Memory B cell (primary cell): Measurements from ENCODE around the gene FBXW11.
A peak's percentile ranks its signal among the peaks of the same experiment; 100 is the strongest.
"Not testable (repeated sequence)": the region's sequence is repeated elsewhere in the genome, so short reads cannot be mapped to it uniquely, and the experiment has no call there.

Experiments
- ATAC-seq: fragments of 150-1000 bp; cut with Tn5 transposase; 2 replicates; pipeline ENCODE4 v1.10.0; 2021; ENCODE audit warnings: low read depth, mild to moderate bottlenecking, moderate library complexity
- DNase-seq, 2 donors: peaks; one replicate each; pipeline ENCODE4 v3.0.0; 2022; ENCODE audit warnings: low spot score in 2 of 2
- H3K27ac Mint-ChIP-seq: one replicate; pipeline ENCODE4 v1.8.0; 2022; ENCODE audit warnings: mild to moderate bottlenecking, moderate library complexity, mixed read lengths
- H3K27me3 Mint-ChIP-seq: one replicate; pipeline ENCODE4 v1.8.0; 2022; ENCODE audit warnings: mixed read lengths
- H3K36me3 Mint-ChIP-seq: one replicate; pipeline ENCODE4 v1.8.0; 2022; ENCODE audit warnings: mild to moderate bottlenecking, mixed read lengths
- H3K4me1 Mint-ChIP-seq: one replicate; pipeline ENCODE4 v1.8.0; 2022; ENCODE audit warnings: mixed read lengths
- H3K4me3 Mint-ChIP-seq: one replicate; pipeline ENCODE4 v1.8.0; 2022; ENCODE audit warnings: mild to moderate bottlenecking, moderate library complexity, mixed read lengths
- H3K9me3 Mint-ChIP-seq: one replicate; pipeline ENCODE4 v1.8.0; 2022; ENCODE audit warnings: mixed read lengths

Gene FBXW11

GRCh38 chr5:171945476-171945875, 61.0 kb downstream of the FBXW11 start:
- peak overlapping the region; percentile 56 for H3K27ac Mint-ChIP-seq
- H3K4me1 Mint-ChIP-seq, result peaks cover 45% of the 10 kb centered on the region
- H3K36me3 Mint-ChIP-seq, result peaks cover 1% of the 10 kb centered on the region
- ATAC-seq (no peak), DNase-seq (no peak)
- H3K4me3 Mint-ChIP-seq, result no peak overlapping the region
- no peaks in the 10 kb centered on the region for H3K27me3 Mint-ChIP-seq
- no peaks in the 10 kb centered on the region for H3K9me3 Mint-ChIP-seq

GRCh38 chr5:171945066-171945465, 61.4 kb downstream of the FBXW11 start:
- no peaks in the 10 kb centered on the region for H3K9me3 Mint-ChIP-seq
- no peak for ATAC-seq
- DNase-seq, result no peak
- H3K27ac Mint-ChIP-seq, result peak overlapping the region; percentile 56
- H3K4me1 Mint-ChIP-seq, result peaks cover 48% of the 10 kb centered on the region
- peaks cover 1% of the 10 kb centered on the region for H3K36me3 Mint-ChIP-seq
- no peaks in the 10 kb centered on the region for H3K27me3 Mint-ChIP-seq
- no peak overlapping the region for H3K4me3 Mint-ChIP-seq

- peak overlapping the region; percentile 85 for H3K27ac Mint-ChIP-seq
Measured at GRCh38 chr5:171942112-171942516, 64.3 kb downstream of the FBXW11 start.

DNA sequence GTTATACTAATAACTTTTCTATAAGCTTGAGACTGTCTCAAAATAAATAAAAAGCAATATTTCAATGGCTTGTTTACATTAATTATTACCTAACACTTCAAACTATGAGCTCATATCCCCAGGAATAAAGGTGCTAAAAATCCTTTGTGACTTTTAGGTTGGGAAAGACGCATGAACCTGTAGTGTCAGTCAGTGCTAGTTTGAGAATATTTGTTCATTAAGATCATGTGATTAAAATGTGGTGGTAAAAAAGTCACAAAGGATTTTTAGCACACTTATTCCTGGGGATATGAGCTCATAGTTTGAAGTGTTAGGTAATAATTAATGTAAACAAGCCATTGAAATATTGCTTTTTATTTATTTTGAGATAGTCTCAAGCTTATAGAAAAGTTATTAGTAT, 64.8 kb downstream of the FBXW11 start:
- not testable (repeated sequence) for DNase-seq, ATAC-seq, H3K36me3 Mint-ChIP-seq, H3K27me3 Mint-ChIP-seq, H3K9me3 Mint-ChIP-seq, H3K4me3 Mint-ChIP-seq
- Mint-ChIP-seq H3K4me1 (peaks cover 44% of the 10 kb centered on the region), H3K27ac (peak overlapping the region; percentile 76)

More at GRCh38 chr5:171942112-171942516, 64.3 kb downstream of the FBXW11 start:
- H3K36me3 Mint-ChIP-seq, H3K27me3 Mint-ChIP-seq, H3K4me3 Mint-ChIP-seq, DNase-seq, H3K9me3 Mint-ChIP-seq: not testable (repeated sequence)
- ATAC-seq, result peak; percentile 22
- H3K4me1 Mint-ChIP-seq, result peaks cover 44% of the 10 kb centered on the region

DNA sequence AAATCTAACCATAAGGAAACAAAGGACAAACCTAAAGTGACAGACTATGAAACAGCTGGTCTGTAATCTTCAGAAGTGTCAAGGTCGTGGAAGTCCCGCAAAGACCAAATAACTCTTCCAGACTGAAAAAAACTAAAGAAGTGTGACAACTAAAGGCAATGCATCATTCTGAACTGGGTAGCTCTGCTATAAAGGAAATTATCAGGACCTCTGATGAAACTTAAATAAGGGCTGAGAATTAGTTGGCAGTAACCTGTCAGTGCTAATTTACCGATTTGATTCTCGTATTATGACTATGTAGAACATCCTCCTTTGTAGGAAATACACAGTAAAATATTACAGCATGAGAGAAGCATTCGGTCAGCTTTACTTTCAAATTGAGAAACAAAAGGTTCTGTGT, 65.2 kb downstream of the FBXW11 start:
- Mint-ChIP-seq H3K27ac (peak overlapping the region; percentile 76), H3K4me1 (peaks cover 41% of the 10 kb centered on the region)
- DNase-seq, H3K9me3 Mint-ChIP-seq, H3K4me3 Mint-ChIP-seq, H3K27me3 Mint-ChIP-seq, H3K36me3 Mint-ChIP-seq, ATAC-seq: not testable (repeated sequence)

- Mint-ChIP-seq H3K4me3 (no peak overlapping the region), H3K4me1 (peaks cover 32% of the 10 kb centered on the region), H3K27me3 (no peaks in the 10 kb centered on the region), H3K36me3 (peaks cover 5% of the 10 kb centered on the region), H3K27ac (peak overlapping the region; percentile 36), H3K9me3 (no peaks in the 10 kb centered on the region)
- DNase-seq (no peak), ATAC-seq (no peak)
Measured at GRCh38 chr5:171939951-171940350, 66.5 kb downstream of the FBXW11 start.

DNA sequence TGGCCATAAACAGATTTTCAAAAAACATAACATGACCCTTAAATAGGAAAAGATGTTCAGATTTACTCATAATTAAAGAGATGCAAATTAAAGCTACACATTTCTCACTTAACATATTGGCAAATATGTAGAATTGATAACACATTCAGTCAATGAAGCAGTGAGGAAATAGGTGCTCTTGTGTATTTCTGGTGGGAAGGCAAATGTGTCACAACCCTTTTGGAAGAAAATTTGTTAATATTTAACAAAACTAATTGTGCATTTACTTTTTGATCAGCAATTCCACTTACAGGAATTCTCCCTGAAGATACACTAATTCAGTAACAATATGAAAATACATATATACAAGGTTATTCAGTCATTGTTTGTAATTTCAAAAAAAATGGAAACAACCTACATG, 68.1 kb downstream of the FBXW11 start:
- no peak overlapping the region for H3K4me3 Mint-ChIP-seq
- no peak for ATAC-seq
- peaks cover 3% of the 10 kb centered on the region for H3K9me3 Mint-ChIP-seq
- peaks cover 11% of the 10 kb centered on the region for H3K36me3 Mint-ChIP-seq
- no peak for DNase-seq
- H3K4me1 Mint-ChIP-seq, result peaks cover 26% of the 10 kb centered on the region
- peak overlapping the region; percentile 91 for H3K27ac Mint-ChIP-seq
- no peaks in the 10 kb centered on the region for H3K27me3 Mint-ChIP-seq

DNA sequence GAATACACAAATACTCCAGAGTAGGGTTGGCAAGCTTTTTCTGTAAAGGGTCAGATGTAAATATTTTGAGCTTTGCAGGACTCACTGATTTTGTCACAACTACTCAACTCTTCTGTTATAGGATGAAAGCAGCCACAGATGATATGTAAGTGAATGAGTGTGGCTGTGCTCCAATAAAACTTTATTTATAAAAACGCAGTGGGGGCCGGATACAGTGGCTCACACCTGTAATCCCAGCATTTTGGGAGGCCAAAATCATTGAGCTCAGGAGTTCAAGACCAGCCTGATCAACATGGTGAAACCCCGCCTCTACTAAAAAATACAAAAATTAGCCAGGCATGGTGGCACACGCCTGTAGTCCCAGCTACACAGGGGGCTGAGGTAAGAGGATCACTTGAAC, 69.1 kb downstream of the FBXW11 start:
- H3K4me1 Mint-ChIP-seq, result peaks cover 22% of the 10 kb centered on the region
- no peak overlapping the region for H3K4me3 Mint-ChIP-seq
- DNase-seq (no peak), ATAC-seq (no peak)
- peak overlapping the region; percentile 55 for H3K27ac Mint-ChIP-seq
- H3K9me3 Mint-ChIP-seq, result peaks cover 3% of the 10 kb centered on the region
- no peaks in the 10 kb centered on the region for H3K27me3 Mint-ChIP-seq
- H3K36me3 Mint-ChIP-seq, result peaks cover 16% of the 10 kb centered on the region

DNA sequence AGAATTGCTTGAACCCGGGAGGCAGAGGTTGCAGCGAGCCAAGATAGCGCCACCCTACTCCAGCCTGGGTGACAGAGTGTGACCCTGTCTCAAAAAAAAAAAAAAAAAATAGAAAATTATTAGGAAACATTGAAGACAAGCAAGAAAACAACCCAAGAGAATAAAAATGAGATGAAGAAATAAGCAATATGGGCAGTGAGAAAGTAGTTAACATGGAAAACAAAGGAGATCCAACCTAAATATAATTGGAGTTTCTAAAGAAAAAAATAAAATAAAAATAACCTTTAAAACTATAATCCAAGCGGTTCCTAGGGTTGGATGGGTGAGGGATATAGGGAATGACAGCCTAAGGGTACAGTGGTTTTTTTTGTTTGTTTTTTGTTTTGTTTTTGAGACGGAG, 71.9 kb downstream of the FBXW11 start:
- Mint-ChIP-seq H3K27me3 (no peaks in the 10 kb centered on the region), H3K9me3 (peaks cover 3% of the 10 kb centered on the region), H3K4me3 (no peak overlapping the region), H3K36me3 (peaks cover 20% of the 10 kb centered on the region), H3K27ac (no peak overlapping the region), H3K4me1 (peaks cover 27% of the 10 kb centered on the region)
- DNase-seq, result no peak
- no peak for ATAC-seq

DNA sequence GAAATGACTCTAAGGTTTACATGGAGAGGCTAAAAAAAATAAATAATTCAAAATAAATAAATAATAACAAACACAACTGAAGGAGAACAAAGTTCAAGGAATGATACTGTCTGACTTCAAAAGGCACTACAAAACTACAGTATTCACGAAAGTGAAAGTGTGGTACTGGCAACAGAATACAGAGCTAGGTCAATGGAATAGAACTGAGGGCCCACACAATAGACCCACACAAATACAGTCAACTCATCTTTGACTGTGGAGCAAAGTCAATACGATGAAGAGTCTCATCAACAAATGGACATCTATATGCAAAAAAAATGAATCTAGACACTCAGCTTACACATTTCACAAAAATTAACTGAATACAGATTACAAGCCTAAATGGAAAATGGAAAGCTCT, 75.3 kb downstream of the FBXW11 start:
- H3K4me3 Mint-ChIP-seq, result no peak overlapping the region
- H3K27me3 Mint-ChIP-seq, result no peaks in the 10 kb centered on the region
- H3K9me3 Mint-ChIP-seq, result peaks cover 3% of the 10 kb centered on the region
- no peak for DNase-seq
- peak; percentile 38 for ATAC-seq
- H3K4me1 Mint-ChIP-seq, result peaks cover 45% of the 10 kb centered on the region
- H3K36me3 Mint-ChIP-seq, result peaks cover 21% of the 10 kb centered on the region
- peak overlapping the region; percentile 28 for H3K27ac Mint-ChIP-seq

DNA sequence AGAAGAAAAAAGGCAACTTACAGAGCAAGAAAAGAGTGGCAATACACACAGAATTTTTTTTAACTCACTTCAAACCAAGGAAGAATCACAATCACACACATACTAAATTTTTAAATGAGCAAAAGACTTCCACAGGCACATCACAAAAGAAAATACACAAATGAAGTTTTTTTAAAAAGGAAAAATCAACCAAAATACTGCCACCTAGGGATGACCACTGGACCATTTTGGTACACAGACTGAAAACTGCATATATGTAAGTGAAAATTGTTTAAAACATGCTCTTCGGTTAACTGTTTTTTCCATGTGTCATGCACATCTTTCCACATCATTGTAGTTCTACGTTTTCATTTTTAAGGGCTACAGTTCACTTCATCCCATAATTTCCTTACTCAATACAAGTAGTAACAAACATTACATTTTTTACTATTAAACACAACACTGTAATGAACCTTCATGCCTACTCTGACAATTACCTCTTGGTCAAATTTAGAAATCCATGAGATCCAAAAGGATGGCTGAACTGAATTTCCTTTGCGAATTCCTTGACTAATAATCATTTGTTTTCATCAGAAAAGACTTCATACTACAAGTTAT, 79.0 kb downstream of the FBXW11 start:
- peaks cover 12% of the 10 kb centered on the region for H3K36me3 Mint-ChIP-seq
- H3K27ac Mint-ChIP-seq, result no peak overlapping the region
- H3K4me3 Mint-ChIP-seq, result no peak overlapping the region
- no peak for DNase-seq
- no peaks in the 10 kb centered on the region for H3K9me3 Mint-ChIP-seq
- no peak for ATAC-seq
- peaks cover 40% of the 10 kb centered on the region for H3K4me1 Mint-ChIP-seq
- no peaks in the 10 kb centered on the region for H3K27me3 Mint-ChIP-seq

DNA sequence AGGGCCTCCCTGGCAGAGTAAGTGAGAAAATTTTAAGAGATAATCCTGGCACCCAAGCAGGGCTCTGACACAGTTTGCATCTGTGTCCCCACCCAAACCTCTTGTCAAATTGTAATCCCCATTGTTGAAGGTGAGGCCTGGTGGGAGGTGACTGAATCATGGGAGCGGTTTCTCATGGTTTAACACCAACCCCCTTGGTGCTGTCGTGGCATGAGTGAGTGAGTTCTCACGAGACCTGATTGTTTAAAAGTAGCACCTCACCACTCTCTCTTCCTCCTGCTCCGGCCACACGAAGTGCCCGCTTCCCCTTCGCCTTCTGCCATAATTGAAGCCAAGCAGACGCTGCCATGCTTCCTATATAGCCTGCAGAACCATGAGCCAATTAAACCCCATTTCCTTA, 80.1 kb downstream of the FBXW11 start:
- H3K9me3 Mint-ChIP-seq, result no peaks in the 10 kb centered on the region
- peak overlapping the region; percentile 68 for H3K27ac Mint-ChIP-seq
- H3K4me3 Mint-ChIP-seq, result peak overlapping the region; percentile 50
- ATAC-seq (peak; percentile 89), DNase-seq (peak in 1 of 2 donors; percentile 7)
- no peaks in the 10 kb centered on the region for H3K27me3 Mint-ChIP-seq
- H3K36me3 Mint-ChIP-seq, result peaks cover 7% of the 10 kb centered on the region
- peaks cover 36% of the 10 kb centered on the region for H3K4me1 Mint-ChIP-seq

GRCh38 chr5:171924493-171925122, 81.8 kb downstream of the FBXW11 start:
- Mint-ChIP-seq H3K4me1 (peaks cover 34% of the 10 kb centered on the region), H3K9me3 (no peaks in the 10 kb centered on the region), H3K27ac (peak overlapping the region; percentile 3), H3K36me3 (peaks cover 7% of the 10 kb centered on the region), H3K27me3 (no peaks in the 10 kb centered on the region), H3K4me3 (no peak overlapping the region)
- ATAC-seq (no peak), DNase-seq (no peak)

DNA sequence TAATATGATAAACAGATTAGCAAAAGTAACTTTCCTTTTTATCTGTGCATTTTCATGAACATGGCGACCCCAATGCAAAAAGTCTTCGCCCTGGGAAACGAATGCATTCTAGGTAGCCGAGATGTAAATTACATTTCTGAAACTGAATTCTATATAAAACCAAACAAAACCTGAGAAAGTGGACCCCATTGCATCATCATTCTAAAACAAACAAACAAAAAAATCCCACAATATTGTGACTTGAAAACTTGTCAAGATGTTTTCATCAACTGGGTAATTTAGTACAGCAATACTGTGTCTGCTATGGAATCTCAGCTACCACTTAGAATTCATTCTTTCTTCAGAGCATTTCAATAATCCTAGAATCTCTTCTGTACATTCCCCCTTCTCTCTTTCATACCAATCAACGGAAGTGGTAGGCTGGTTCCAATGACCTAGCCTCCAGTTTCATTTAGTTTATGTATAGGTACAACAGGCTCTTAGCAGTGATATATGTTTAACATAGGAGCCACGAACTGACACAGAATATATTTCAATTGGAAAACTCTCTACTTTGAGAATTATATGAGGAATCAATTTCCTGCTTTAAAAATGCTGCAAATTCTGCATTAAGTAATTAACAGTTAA, 85.6 kb downstream of the FBXW11 start:
- ATAC-seq (no peak), DNase-seq (no peak)
- no peaks in the 10 kb centered on the region for H3K27me3 Mint-ChIP-seq
- peaks cover 9% of the 10 kb centered on the region for H3K36me3 Mint-ChIP-seq
- H3K4me1 Mint-ChIP-seq, result peaks cover 33% of the 10 kb centered on the region
- peak overlapping the region; percentile 84 for H3K27ac Mint-ChIP-seq
- H3K9me3 Mint-ChIP-seq, result no peaks in the 10 kb centered on the region
- H3K4me3 Mint-ChIP-seq, result no peak overlapping the region
